ENCODE results near the gene FASTK. TPM values are rescaled to one million over a fixed set of nuclear protein-coding genes. Genes with fewer than 3 reads are reported as not detected.
A peak's percentile ranks its signal among the peaks of the same experiment; 100 is the strongest.

The FASTK gene
- polyA plus RNA-seq, 5 donors: 30.9 to 66.9 (median 45.5) TPM

GRCh38 chr7:151068069-151068773, 12.4 kb downstream of the FASTK start:
- DNase-seq: no peak

GRCh38 chr7:151066273-151066974, 14.2 kb downstream of the FASTK start:
- no peak for DNase-seq

GRCh38 chr7:151065516-151065915, 15.1 kb downstream of the FASTK start:
- DNase-seq: no peak

- DNase-seq: no peak
Measured at GRCh38 chr7:151064993-151065392, 15.6 kb downstream of the FASTK start.

GRCh38 chr7:151064454-151064853, 16.2 kb downstream of the FASTK start:
- DNase-seq: no peak

GRCh38 chr7:151063212-151063561, 17.4 kb downstream of the FASTK start:
- DNase-seq: no peak

- peak in 1 of 2 donors; percentile 74 for DNase-seq
Measured at GRCh38 chr7:151062399-151063211, 18.0 kb downstream of the FASTK start.

- no peak for DNase-seq
Measured at GRCh38 chr7:151062111-151062398, 18.6 kb downstream of the FASTK start.

- DNase-seq: no peak
Measured at GRCh38 chr7:151061213-151062110, 19.1 kb downstream of the FASTK start.

GRCh38 chr7:151060416-151061212, 20.0 kb downstream of the FASTK start:
- DNase-seq: no peak

- no peak for DNase-seq
Measured at GRCh38 chr7:151060113-151060415, 20.5 kb downstream of the FASTK start.

- DNase-seq: peak; percentile 82 to 87
Measured at GRCh38 chr7:151059367-151060112, 21.1 kb downstream of the FASTK start, which contains the start of gene SLC4A2. TSS of gene SLC4A2 (plus strand) at chr7:151059589. CDS start at chr7:151061988, 2,399 bp downstream.

GRCh38 chr7:151058781-151059366, 21.7 kb downstream of the FASTK start:
- DNase-seq: no peak

- DNase-seq: peak; percentile 99
Measured at GRCh38 chr7:151057989-151058780, 22.4 kb downstream of the FASTK start.

- no peak for DNase-seq
Measured at GRCh38 chr7:151057506-151057988, 23.1 kb downstream of the FASTK start, which contains the start of gene CDK5. TSS of gene CDK5 (minus strand) at chr7:151057897. CDS start at chr7:151057848, 49 bp downstream.

- DNase-seq: no peak
Measured at GRCh38 chr7:151056666-151057505, 23.7 kb downstream of the FASTK start.

- DNase-seq: no peak
Measured at GRCh38 chr7:151056283-151056665, 24.3 kb downstream of the FASTK start.

GRCh38 chr7:151053751-151054150, 26.9 kb downstream of the FASTK start:
- DNase-seq: no peak

Measured in right lung (tissue), 5 donors.